ENCODE measurements around the gene C16orf74. TPM values are rescaled to one million over a fixed set of nuclear protein-coding genes. Genes with fewer than 3 reads are reported as not detected.
A peak's percentile ranks its signal among the peaks of the same experiment; 100 is the strongest.

Gene C16orf74
- total RNA-seq, 4 donors from 2014 or later = 1.3 TPM; not detected in 3

- peaks cover 17 to 26% of the 10 kb centered on the region in 2 donors for H3K4me1 ChIP-seq
- intact Hi-C loops (cut with DNase I; ENCODE audit: low total_unique reads) = no loop called here
- H3K27ac ChIP-seq = peak overlapping the region in 3 of 4 donors; percentile 90 to 98 (median 94)
- no peak for TF ChIP-seq POLR2A (IDR thresholded peaks at IDR 0.05)
- TF ChIP-seq CTCF (IDR thresholded peaks at IDR 0.05 in 4 of 5, conservative IDR thresholded peaks at IDR 0.05 in 1 of 5) = no peak
- DNase-seq (no peak), ATAC-seq (no peak)
- peak overlapping the region; percentile 67 to 97 (median 91) for H3K4me3 ChIP-seq
- H3K9me3 ChIP-seq = no peaks in the 10 kb centered on the region
- H3K27me3 ChIP-seq = no peaks in the 10 kb centered on the region
- in situ Hi-C loops (cut with MboI; ENCODE audit: low sequenced_read_pairs in 4 of 4) = no loop called here
- peaks cover 0 to 22% of the 10 kb centered on the region in 2 donors for H3K36me3 ChIP-seq
These were observed 47.4 kb upstream of the C16orf74 start for GRCh38 chr16:85798283-85798776.

- no peaks in the 10 kb centered on the region for H3K27me3 ChIP-seq
- no peak overlapping the region for H3K4me3 ChIP-seq
- in situ Hi-C loops (cut with MboI; ENCODE audit: low sequenced_read_pairs in 4 of 4) = no loop called here
- ATAC-seq (no peak), DNase-seq (no peak)
- no peak for TF ChIP-seq CTCF (IDR thresholded peaks at IDR 0.05 in 4 of 5, conservative IDR thresholded peaks at IDR 0.05 in 1 of 5)
- no peaks in the 10 kb centered on the region for H3K9me3 ChIP-seq
- H3K27ac ChIP-seq = no peak overlapping the region
- intact Hi-C loops (cut with DNase I; ENCODE audit: low total_unique reads) = no loop called here
- peaks cover 0 to 14% of the 10 kb centered on the region in 2 donors for H3K36me3 ChIP-seq
- peaks cover 17 to 26% of the 10 kb centered on the region in 2 donors for H3K4me1 ChIP-seq
These were observed 45.7 kb upstream of the C16orf74 start for GRCh38 chr16:85796599-85796998.

GRCh38 chr16:85796152-85796551 is 45.3 kb upstream of the C16orf74 start:
- no peak for ATAC-seq
- TF ChIP-seq CTCF (IDR thresholded peaks at IDR 0.05 in 4 of 5, conservative IDR thresholded peaks at IDR 0.05 in 1 of 5) (no peak), POLR2A (IDR thresholded peaks at IDR 0.05) (no peak)
- Histone ChIP-seq H3K4me3 (no peak overlapping the region), H3K9me3 (no peaks in the 10 kb centered on the region), H3K36me3 (peaks cover 0 to 14% of the 10 kb centered on the region in 2 donors), H3K27me3 (no peaks in the 10 kb centered on the region), H3K27ac (no peak overlapping the region), H3K4me1 (peaks cover 14 to 22% of the 10 kb centered on the region in 2 donors)
- in situ Hi-C loops (cut with MboI; ENCODE audit: low sequenced_read_pairs in 4 of 4) = no loop called here
- intact Hi-C loops (cut with DNase I; ENCODE audit: low total_unique reads) = no loop called here
- no peak for DNase-seq

- Histone ChIP-seq H3K27me3 (no peaks in the 10 kb centered on the region), H3K4me3 (no peak overlapping the region), H3K9me3 (no peaks in the 10 kb centered on the region), H3K4me1 (peaks cover 6 to 11% of the 10 kb centered on the region in 2 donors), H3K27ac (no peak overlapping the region), H3K36me3 (peaks cover 0 to 14% of the 10 kb centered on the region in 2 donors)
- intact Hi-C loops (cut with DNase I; ENCODE audit: low total_unique reads) = no loop called here
- no peak for ATAC-seq
- no peak for DNase-seq
- in situ Hi-C loops (cut with MboI; ENCODE audit: low sequenced_read_pairs in 4 of 4) = no loop called here
- TF ChIP-seq POLR2A (IDR thresholded peaks at IDR 0.05) = no peak
- no peak for TF ChIP-seq CTCF (IDR thresholded peaks at IDR 0.05 in 4 of 5, conservative IDR thresholded peaks at IDR 0.05 in 1 of 5)
These were observed 43.8 kb upstream of the C16orf74 start for GRCh38 chr16:85794696-85795095.

Measured in gastrocnemius medialis (tissue), 4 donors.